Upper lobe of left lung (tissue), 4 donors: ENCODE measurements around the gene KAZN.

ENCODE experiments used
- CTCF ChIP-seq, 6 experiments: fragments of 450-650 bp in 4 of 6; fragments of 200-600 bp in 2 of 6; sonication (generic) in 2 of 6; IDR thresholded peaks; one replicate each; pipeline ENCODE4 v1.5.1; 2016 to 2019; ENCODE audit warnings: antibody characterized with exemption in 6 of 6
- POLR2A ChIP-seq, 4 donors: fragments of 450-650 bp; IDR thresholded peaks; one replicate each; pipeline ENCODE4 v1.5.1; 2016 to 2017; ENCODE audit warnings: antibody characterized with exemption in 4 of 4, mild to moderate bottlenecking in 2 of 4

GRCh38 chr1:14957375-14958098 is 359.1 kb downstream of the KAZN start:
- no peak for TF ChIP-seq CTCF (IDR thresholded peaks at IDR 0.05)
- TF ChIP-seq POLR2A (IDR thresholded peaks at IDR 0.05) = no peak
